ENCODE measurements around the gene NFYA.

The NFYA gene

GRCh38 chr6:41072836-41073202 is at the start of gene NFYA:
NFYA (plus strand) TSS chr6:41072974; CDS start chr6:41079090, 6,116 bp downstream.
- peak; percentile 100 for DNase-seq (ENCODE audit: low read depth)

- DNase-seq (ENCODE audit: low read depth), result no peak
Observed at GRCh38 chr6:41023114-41023513, 49.7 kb upstream of the NFYA start.

GRCh38 chr6:41025966-41026530 is 46.7 kb upstream of the NFYA start:
- no peak for DNase-seq (ENCODE audit: low read depth)

- DNase-seq (ENCODE audit: low read depth), result no peak
Observed at GRCh38 chr6:41027241-41027640, 45.5 kb upstream of the NFYA start.

- peak; percentile 41 for DNase-seq (ENCODE audit: low read depth)
Observed at GRCh38 chr6:41027799-41028560, 44.8 kb upstream of the NFYA start.

GRCh38 chr6:41028561-41029412 is 44.0 kb upstream of the NFYA start:
- DNase-seq (ENCODE audit: low read depth), result no peak

GRCh38 chr6:41032830-41033229 is 39.9 kb upstream of the NFYA start:
- no peak for DNase-seq (ENCODE audit: low read depth)

GRCh38 chr6:41033776-41034175 is 39.0 kb upstream of the NFYA start:
- no peak for DNase-seq (ENCODE audit: low read depth)

- no peak for DNase-seq (ENCODE audit: low read depth)
Observed at GRCh38 chr6:41036186-41036585, 36.6 kb upstream of the NFYA start.

- no peak for DNase-seq (ENCODE audit: low read depth)
Observed at GRCh38 chr6:41036601-41037000, 36.2 kb upstream of the NFYA start.

GRCh38 chr6:41037107-41037900 is 35.5 kb upstream of the NFYA start:
- DNase-seq (ENCODE audit: low read depth), result no peak

- no peak for DNase-seq (ENCODE audit: low read depth)
Observed at GRCh38 chr6:41038205-41038604, 34.6 kb upstream of the NFYA start.

- peak; percentile 32 for DNase-seq (ENCODE audit: low read depth)
Observed at GRCh38 chr6:41039060-41039998, 33.4 kb upstream of the NFYA start, which contains the start of gene UNC5CL. UNC5CL (minus strand) TSS chr6:41039221; CDS start chr6:41035074, 4,147 bp downstream.

- DNase-seq (ENCODE audit: low read depth), result no peak
Observed at GRCh38 chr6:41040101-41040939, 32.5 kb upstream of the NFYA start.

- no peak for DNase-seq (ENCODE audit: low read depth)
Observed at GRCh38 chr6:41040940-41041536, 31.7 kb upstream of the NFYA start.

GRCh38 chr6:41042226-41043055 is 30.3 kb upstream of the NFYA start, which contains the start of gene TSPO2:
TSPO2 (plus strand) TSS chr6:41042467; CDS start chr6:41042986, 519 bp downstream.
- DNase-seq (ENCODE audit: low read depth), result no peak

GRCh38 chr6:41043151-41043550 is 29.6 kb upstream of the NFYA start:
- no peak for DNase-seq (ENCODE audit: low read depth)

GRCh38 chr6:41045664-41046063 is 27.1 kb upstream of the NFYA start:
- no peak for DNase-seq (ENCODE audit: low read depth)

Measured in stimulated activated CD8-positive, alpha-beta memory T cell treated with anti-CD3 and anti-CD28 coated beads, Interleukin-15, amount 100 ng/mL, for 1 hour (primary cell).